Upper lobe of left lung (tissue), 6 donors: ENCODE results near the gene DGKB. TPM values are rescaled to one million over a fixed set of nuclear protein-coding genes. Genes with fewer than 3 reads are reported as not detected.
A peak's percentile ranks its signal among the peaks of the same experiment; 100 is the strongest.

Experiments used
- ATAC-seq, 2 donors: fragments of 200-7000 bp; cut with Tn5 transposase; one replicate each; pipeline ENCODE4 v1.9.1; 2022; ENCODE audit warnings: mild to moderate bottlenecking in 2 of 2, moderate library complexity in 2 of 2; ENCODE audit not compliant: low FRiP score in 2 of 2
- DNase-seq, 2 donors: peaks; one replicate each; pipeline ENCODE4 v3.0.0-alpha.2; 2019 to 2020
- H3K27ac ChIP-seq, 4 donors: fragments of 200-600 bp; sonication (generic); one replicate each; pipeline ENCODE4 v1.5.1; 2016 to 2019
- H3K27me3 ChIP-seq, 4 donors: fragments of 200-600 bp; sonication (generic); one replicate each; pipeline ENCODE4 v1.5.1; 2017 to 2019
- H3K36me3 ChIP-seq, 4 donors: fragments of 200-600 bp; sonication (generic); one replicate each; pipeline ENCODE4 v1.5.1; 2016 to 2019
- H3K4me1 ChIP-seq, 4 donors: fragments of 200-600 bp; sonication (generic); one replicate each; pipeline ENCODE4 v1.5.1; 2018 to 2019
- H3K4me3 ChIP-seq, 4 donors: fragments of 200-600 bp; sonication (generic); one replicate each; pipeline ENCODE4 v1.5.1; 2017 to 2019; ENCODE audit warnings: mild to moderate bottlenecking in 2 of 4, moderate library complexity in 1 of 4
- H3K9me3 ChIP-seq, 4 donors: fragments of 200-600 bp; sonication (generic); one replicate each; pipeline ENCODE4 v1.5.1; 2018 to 2019
- CTCF ChIP-seq, 6 experiments: fragments of 450-650 bp in 4 of 6; fragments of 200-600 bp in 2 of 6; sonication (generic) in 2 of 6; IDR thresholded peaks; one replicate each; pipeline ENCODE4 v1.5.1; 2016 to 2019; ENCODE audit warnings: antibody characterized with exemption in 6 of 6
- EP300 ChIP-seq, 4 donors: sonication (generic); formaldehyde crosslinking; IDR thresholded peaks; one replicate each; pipeline ENCODE4 v1.5.1; 2017; ENCODE audit warnings: antibody characterized with exemption in 4 of 4, control low read depth in 2 of 4
- POLR2A ChIP-seq, 4 donors: fragments of 450-650 bp; IDR thresholded peaks; one replicate each; pipeline ENCODE4 v1.5.1; 2016 to 2017; ENCODE audit warnings: antibody characterized with exemption in 4 of 4, mild to moderate bottlenecking in 2 of 4
- POLR2AphosphoS5 ChIP-seq, 2 donors: sonication (generic); formaldehyde crosslinking; IDR thresholded peaks; one replicate each; pipeline ENCODE4 v1.5.1; 2017; ENCODE audit warnings: antibody characterized with exemption in 2 of 2
- WGBS, 2 donors: methylation state at CpG; one replicate each; pipeline ENCODE4 v1.1.5; 2017 to 2018; 5-methylcytosine and 5-hydroxymethylcytosine counted together
- total RNA-seq, 6 donors: library from RNA; depleted of rRNA in 4 of 6; stranded (reverse); fragments of >200 nt in 4 of 6; gene quantifications; one replicate each; pipeline versions ENCODE4 v1.1.0 to v1.2.1, GENCODE V29; 2016 to 2021
- donor health status: DM: no; HTN: no; CAD: no; lungs with moderate emphysema.
- donor health status: DM: no; HTN: yes; CAD: no; lungs with severe emphysema.

DGKB gene
- total RNA-seq, 6 donors from 2014 or later: 0.09 to 0.30 (median 0.30) TPM; not detected in 3

- Histone ChIP-seq H3K27me3 (no peaks in the 10 kb centered on the region), H3K36me3 (no peaks in the 10 kb centered on the region), H3K27ac (no peak overlapping the region), H3K4me1 (no peaks in the 10 kb centered on the region), H3K9me3 (no peaks in the 10 kb centered on the region), H3K4me3 (no peak overlapping the region)
- TF ChIP-seq POLR2A (IDR thresholded peaks at IDR 0.05) (no peak), CTCF (IDR thresholded peaks at IDR 0.05) (no peak), POLR2AphosphoS5 (IDR thresholded peaks at IDR 0.05) (no peak), EP300 (IDR thresholded peaks at IDR 0.05) (no peak)
- 87 to 92% methylated on average over 2 of the region's 2 CpGs for WGBS, 2 donors
- ATAC-seq (no peak), DNase-seq (no peak)
Observed at GRCh38 chr7:14800664-14801063, 101.9 kb downstream of the DGKB start.

- WGBS, 2 donors: 82 to 88% methylated on average over 2 of the region's 2 CpGs
- Histone ChIP-seq H3K36me3 (no peaks in the 10 kb centered on the region), H3K9me3 (no peaks in the 10 kb centered on the region), H3K4me1 (no peaks in the 10 kb centered on the region), H3K27me3 (no peaks in the 10 kb centered on the region), H3K4me3 (no peak overlapping the region), H3K27ac (no peak overlapping the region)
- DNase-seq: no peak
- ATAC-seq: no peak
- TF ChIP-seq POLR2AphosphoS5 (IDR thresholded peaks at IDR 0.05) (no peak), EP300 (IDR thresholded peaks at IDR 0.05) (no peak), CTCF (IDR thresholded peaks at IDR 0.05) (no peak), POLR2A (IDR thresholded peaks at IDR 0.05) (no peak)
Observed at GRCh38 chr7:14793151-14793550, 109.4 kb downstream of the DGKB start.

DNA sequence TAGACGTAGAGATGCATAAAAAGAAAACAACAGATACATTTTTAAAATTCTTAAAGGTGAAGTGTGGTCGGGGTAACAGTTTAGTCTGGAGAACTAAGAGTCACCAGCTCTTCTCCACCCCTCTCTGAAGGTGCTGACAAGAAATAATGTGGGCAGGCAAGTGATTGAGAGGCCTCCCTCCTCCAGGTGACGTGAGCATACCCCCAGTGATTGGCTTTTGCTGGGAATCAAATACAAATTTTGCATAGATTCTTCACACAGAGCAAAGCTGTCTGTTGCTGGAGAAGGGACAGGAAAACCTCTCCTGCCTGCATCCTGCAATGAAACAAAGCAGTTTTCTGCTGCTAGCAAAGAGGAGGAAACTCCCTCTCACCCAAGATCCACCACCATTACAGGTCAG, 115.0 kb downstream of the DGKB start:
- no peak overlapping the region for H3K27ac ChIP-seq
- no peak for TF ChIP-seq POLR2AphosphoS5 (IDR thresholded peaks at IDR 0.05)
- TF ChIP-seq EP300 (IDR thresholded peaks at IDR 0.05): no peak
- no peak for TF ChIP-seq POLR2A (IDR thresholded peaks at IDR 0.05)
- no peak for TF ChIP-seq CTCF (IDR thresholded peaks at IDR 0.05)
- no peaks in the 10 kb centered on the region for H3K9me3 ChIP-seq
- ATAC-seq: no peak
- H3K4me1 ChIP-seq: no peaks in the 10 kb centered on the region
- no peak for DNase-seq
- no peaks in the 10 kb centered on the region for H3K36me3 ChIP-seq
- 57 to 65% methylated on average over 3 of the region's 3 CpGs for WGBS, 2 donors
- no peaks in the 10 kb centered on the region for H3K27me3 ChIP-seq
- no peak overlapping the region for H3K4me3 ChIP-seq

DNA sequence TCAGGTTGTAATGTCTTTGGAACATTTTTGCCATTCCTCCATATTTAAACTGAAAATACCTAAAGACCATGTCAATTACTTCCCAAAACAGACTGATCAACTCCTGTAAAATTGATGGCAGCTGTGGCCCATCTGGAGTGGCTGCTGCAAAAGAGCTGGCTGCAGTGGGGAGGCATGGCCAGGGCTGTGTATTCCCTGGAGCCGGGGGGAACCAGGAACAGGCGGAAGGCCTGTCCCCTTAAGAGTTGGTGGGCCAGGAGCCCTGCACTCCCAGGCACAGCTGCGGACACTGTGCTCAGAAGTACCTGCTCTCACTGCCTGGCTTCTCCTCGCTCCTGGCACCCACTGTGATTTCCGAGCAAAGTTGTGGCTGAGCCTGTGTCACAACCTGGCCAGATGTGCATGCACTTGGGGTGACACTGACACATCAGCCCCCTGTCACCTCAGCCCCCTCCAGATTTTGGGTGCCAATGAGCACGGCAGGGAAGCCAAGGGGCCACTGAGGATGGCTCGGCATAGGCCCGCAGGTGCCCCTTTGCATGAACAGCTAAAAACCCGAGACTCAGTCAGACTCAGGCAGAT, 116.1 kb downstream of the DGKB start:
- H3K4me1 ChIP-seq: no peaks in the 10 kb centered on the region
- H3K4me3 ChIP-seq: no peak overlapping the region
- DNase-seq (peak in 1 of 2 donors; percentile 24), ATAC-seq (peak in 1 of 2 donors; percentile 29)
- 71 to 90% methylated on average over 6 to 9 of the region's 9 CpGs for WGBS, 2 donors
- H3K27me3 ChIP-seq: no peaks in the 10 kb centered on the region
- no peak overlapping the region for H3K27ac ChIP-seq
- no peaks in the 10 kb centered on the region for H3K36me3 ChIP-seq
- TF ChIP-seq POLR2AphosphoS5 (IDR thresholded peaks at IDR 0.05) (no peak), POLR2A (IDR thresholded peaks at IDR 0.05) (no peak), EP300 (IDR thresholded peaks at IDR 0.05) (no peak), CTCF (IDR thresholded peaks at IDR 0.05) (no peak)
- H3K9me3 ChIP-seq: no peaks in the 10 kb centered on the region

- WGBS, 2 donors: 83 to 86% methylated on average over 3 of the region's 3 CpGs
- no peaks in the 10 kb centered on the region for H3K36me3 ChIP-seq
- DNase-seq: no peak
- H3K27ac ChIP-seq: no peak overlapping the region
- H3K4me1 ChIP-seq: no peaks in the 10 kb centered on the region
- no peaks in the 10 kb centered on the region for H3K27me3 ChIP-seq
- no peak for ATAC-seq
- TF ChIP-seq POLR2AphosphoS5 (IDR thresholded peaks at IDR 0.05): no peak
- TF ChIP-seq EP300 (IDR thresholded peaks at IDR 0.05): no peak
- no peak for TF ChIP-seq CTCF (IDR thresholded peaks at IDR 0.05)
- no peak for TF ChIP-seq POLR2A (IDR thresholded peaks at IDR 0.05)
- no peak overlapping the region for H3K4me3 ChIP-seq
- peaks cover 0 to 14% (median 0%) of the 10 kb centered on the region in 4 donors for H3K9me3 ChIP-seq
Observed at GRCh38 chr7:14777806-14778205, 124.7 kb downstream of the DGKB start.
